Chondrocyte (in vitro differentiated cells): ENCODE data around the gene DNAH17. TPM values are rescaled to one million over a fixed set of nuclear protein-coding genes. Genes with fewer than 3 reads are reported as not detected.
A peak's percentile ranks its signal among the peaks of the same experiment; 100 is the strongest.

ENCODE experiments used
- DNase-seq: peaks from one replicate; pipeline ENCODE4 v3.0.0; 2021; ENCODE audit warnings: mixed read lengths, low spot score
- H3K27ac Mint-ChIP-seq: one replicate; pipeline ENCODE4 v1.8.0; 2021; ENCODE audit warnings: mild to moderate bottlenecking, moderate library complexity, mixed read lengths; ENCODE audit not compliant: unreplicated experiment
- H3K27me3 Mint-ChIP-seq: 2 replicates; pipeline ENCODE4 v1.8.0; 2021; ENCODE audit warnings: low read depth, mixed read lengths
- H3K36me3 Mint-ChIP-seq: 2 replicates; pipeline ENCODE4 v1.8.0; 2021; ENCODE audit warnings: low read depth, mixed read lengths
- H3K4me1 Mint-ChIP-seq: 2 replicates; pipeline ENCODE4 v1.8.0; 2021; ENCODE audit warnings: low read depth, mild to moderate bottlenecking, mixed read lengths
- H3K4me3 Mint-ChIP-seq: one replicate; pipeline ENCODE4 v1.8.0; 2021; ENCODE audit warnings: mild to moderate bottlenecking, moderate library complexity, mixed read lengths; ENCODE audit not compliant: unreplicated experiment
- H3K9me3 Mint-ChIP-seq: 2 replicates; pipeline ENCODE4 v1.8.0; 2021; ENCODE audit warnings: low read depth, mixed read lengths
- CTCF ChIP-seq: fragments of 200-600 bp; sonication (generic); IDR thresholded peaks from 2 replicates; pipeline ENCODE4 v1.5.0; 2021; ENCODE audit warnings: antibody characterized with exemption, mild to moderate bottlenecking, moderate library complexity
- total RNA-seq: library from RNA; stranded (reverse); gene quantifications from 3 replicates; pipeline ENCODE4 v1.2.1, GENCODE V29; 2021

The DNAH17 gene
- total RNA-seq, 1 donor from 2014 or later = 0.42 TPM

GRCh38 chr17:78423961-78424675, 153.1 kb downstream of the DNAH17 start:
- no peak overlapping the region for H3K27ac Mint-ChIP-seq
- H3K9me3 Mint-ChIP-seq = no peaks in the 10 kb centered on the region
- peaks cover 19% of the 10 kb centered on the region for H3K36me3 Mint-ChIP-seq
- no peak for DNase-seq
- H3K4me3 Mint-ChIP-seq = no peak overlapping the region
- peaks cover 37% of the 10 kb centered on the region for H3K4me1 Mint-ChIP-seq
- H3K27me3 Mint-ChIP-seq = no peaks in the 10 kb centered on the region
- TF ChIP-seq CTCF = no peak

DNA sequence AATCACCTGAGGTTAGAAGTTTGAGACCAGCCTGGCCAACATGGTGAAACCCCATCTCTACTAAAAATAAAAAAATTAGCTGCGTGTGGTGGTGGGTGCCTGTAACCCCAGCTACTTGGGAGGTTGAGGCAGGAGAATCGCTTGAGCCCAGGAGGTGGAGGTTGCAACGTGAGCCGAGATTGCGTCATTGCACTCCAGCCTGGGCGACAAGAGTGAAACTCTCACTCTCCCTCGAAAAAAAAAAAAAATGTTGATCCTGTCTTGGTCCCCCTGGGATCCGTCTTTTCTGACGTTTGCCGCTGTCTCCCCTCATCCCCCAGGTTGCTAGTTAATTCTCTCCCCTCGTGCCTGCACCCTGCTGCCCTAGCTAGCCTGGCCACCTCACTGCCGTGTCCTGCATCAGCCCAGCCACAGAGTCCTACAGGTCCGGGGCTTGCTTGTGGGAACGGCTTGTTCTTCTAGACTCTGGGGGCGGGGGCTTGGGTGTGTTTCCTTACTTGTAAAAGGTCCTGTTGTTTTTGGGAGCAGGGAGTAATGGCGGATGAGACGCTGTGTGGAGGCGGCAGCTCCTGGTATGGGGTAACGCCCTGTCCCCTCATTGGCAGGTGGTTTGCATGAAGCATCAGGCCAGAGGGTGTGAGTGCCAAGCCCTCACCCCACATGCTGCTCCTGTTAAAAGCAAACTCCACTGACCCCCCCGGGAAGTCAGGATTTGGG, 154.2 kb downstream of the DNAH17 start:
- Mint-ChIP-seq H3K9me3 (no peaks in the 10 kb centered on the region), H3K27ac (peak overlapping the region; percentile 51), H3K4me1 (peaks cover 27% of the 10 kb centered on the region), H3K27me3 (no peaks in the 10 kb centered on the region), H3K4me3 (no peak overlapping the region), H3K36me3 (peaks cover 19% of the 10 kb centered on the region)
- DNase-seq = no peak
- no peak for TF ChIP-seq CTCF

GRCh38 chr17:78422267-78422605, 155.0 kb downstream of the DNAH17 start:
- Mint-ChIP-seq H3K4me3 (no peak overlapping the region), H3K9me3 (no peaks in the 10 kb centered on the region), H3K4me1 (peaks cover 31% of the 10 kb centered on the region), H3K36me3 (peaks cover 19% of the 10 kb centered on the region), H3K27me3 (no peaks in the 10 kb centered on the region), H3K27ac (peak overlapping the region; percentile 17)
- no peak for DNase-seq
- no peak for TF ChIP-seq CTCF

GRCh38 chr17:78421534-78422266, 155.5 kb downstream of the DNAH17 start:
- no peaks in the 10 kb centered on the region for H3K9me3 Mint-ChIP-seq
- H3K4me1 Mint-ChIP-seq = peaks cover 36% of the 10 kb centered on the region
- peak; percentile 99 for TF ChIP-seq CTCF
- no peak overlapping the region for H3K4me3 Mint-ChIP-seq
- H3K36me3 Mint-ChIP-seq = peaks cover 19% of the 10 kb centered on the region
- H3K27ac Mint-ChIP-seq = peak overlapping the region; percentile 27
- H3K27me3 Mint-ChIP-seq = no peaks in the 10 kb centered on the region
- DNase-seq = no peak

GRCh38 chr17:78421084-78421533, 156.1 kb downstream of the DNAH17 start:
- Mint-ChIP-seq H3K9me3 (no peaks in the 10 kb centered on the region), H3K36me3 (peaks cover 19% of the 10 kb centered on the region), H3K4me3 (no peak overlapping the region), H3K4me1 (peaks cover 42% of the 10 kb centered on the region), H3K27ac (peak overlapping the region; percentile 27), H3K27me3 (no peaks in the 10 kb centered on the region)
- no peak for TF ChIP-seq CTCF
- no peak for DNase-seq
